NCI-H128 (cell line): ENCODE measurements around the gene FOXP1.
A peak's percentile ranks its signal among the peaks of the same experiment; 100 is the strongest.

ENCODE experiments used
- DNase-seq: peaks from one replicate; lab custom pipeline; 2025; ENCODE audit not compliant: unreplicated experiment; lab: John Stamatoyannopoulos, UW

Gene FOXP1

GRCh38 chr3:71583566-71584393, at the start of gene FOXP1:
Gene FOXP1 (minus strand): TSS chr3:71583728. CDS start chr3:71198381, 385,347 bp downstream.
- peak; percentile 24 for DNase-seq

DNA sequence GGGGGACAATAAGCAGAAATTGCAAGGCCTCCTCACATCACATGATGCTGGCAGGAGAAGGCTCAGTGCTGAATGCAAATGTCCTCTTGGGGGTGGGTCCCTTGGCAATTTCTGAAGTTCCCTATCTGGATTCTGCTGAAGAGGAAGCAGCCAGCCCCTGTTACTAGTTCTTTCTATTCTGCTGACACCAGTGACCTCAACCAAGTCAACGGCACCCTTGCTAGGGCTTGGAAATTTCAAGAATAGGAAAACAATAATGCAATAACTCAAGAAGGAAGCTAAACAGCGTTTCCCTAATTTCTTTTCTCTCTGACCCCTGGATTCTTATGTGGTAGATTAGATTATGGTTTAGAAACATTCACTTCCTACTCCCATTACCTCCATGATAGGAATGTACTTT, 46.2 kb upstream of the FOXP1 start:
- no peak for DNase-seq

DNA sequence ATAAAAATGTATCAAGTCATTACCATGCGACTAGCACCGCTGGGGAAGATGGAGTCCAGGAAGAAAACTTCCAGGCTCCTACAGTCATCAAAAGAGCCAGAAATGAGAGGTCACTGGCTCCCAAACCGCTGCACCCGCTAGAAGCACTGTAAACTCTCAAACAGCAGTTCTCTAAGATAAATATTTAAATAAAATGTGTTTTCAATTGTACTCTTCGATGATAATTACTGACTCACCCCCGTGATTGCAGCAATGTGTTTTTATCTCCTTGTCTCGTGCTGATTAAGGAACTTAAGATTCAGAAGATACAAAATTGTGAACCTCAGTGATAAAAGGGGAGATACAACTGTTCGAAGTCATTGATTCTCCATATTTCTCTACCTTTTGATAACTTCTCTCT, 45.8 kb upstream of the FOXP1 start:
- DNase-seq = no peak

DNA sequence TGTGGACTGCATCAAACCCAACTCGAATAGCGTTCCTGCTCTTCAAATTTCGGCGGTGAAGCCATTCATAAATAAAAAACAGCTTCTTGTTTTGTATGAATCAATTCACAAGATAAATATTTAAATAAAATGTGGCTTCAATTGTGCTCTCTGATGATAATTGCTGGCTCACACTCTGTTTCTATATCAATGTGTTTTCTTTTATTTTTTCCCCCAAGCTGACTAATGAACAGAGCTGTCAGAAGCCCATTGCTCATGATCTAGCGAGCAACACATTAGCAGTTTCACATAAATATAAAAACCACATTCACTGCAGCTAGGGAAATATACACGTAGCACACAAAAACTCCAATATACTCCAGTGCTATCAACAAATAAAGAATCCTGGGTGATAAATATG, 45.0 kb upstream of the FOXP1 start:
- no peak for DNase-seq

- DNase-seq = no peak
These were observed 42.1 kb upstream of the FOXP1 start for GRCh38 chr3:71625676-71626075.

GRCh38 chr3:71621825-71622537, 38.5 kb upstream of the FOXP1 start:
- DNase-seq = no peak

- no peak for DNase-seq
These were observed 35.0 kb upstream of the FOXP1 start for GRCh38 chr3:71618538-71618937.

- DNase-seq = no peak
These were observed 33.1 kb upstream of the FOXP1 start for GRCh38 chr3:71616571-71617021.

DNA sequence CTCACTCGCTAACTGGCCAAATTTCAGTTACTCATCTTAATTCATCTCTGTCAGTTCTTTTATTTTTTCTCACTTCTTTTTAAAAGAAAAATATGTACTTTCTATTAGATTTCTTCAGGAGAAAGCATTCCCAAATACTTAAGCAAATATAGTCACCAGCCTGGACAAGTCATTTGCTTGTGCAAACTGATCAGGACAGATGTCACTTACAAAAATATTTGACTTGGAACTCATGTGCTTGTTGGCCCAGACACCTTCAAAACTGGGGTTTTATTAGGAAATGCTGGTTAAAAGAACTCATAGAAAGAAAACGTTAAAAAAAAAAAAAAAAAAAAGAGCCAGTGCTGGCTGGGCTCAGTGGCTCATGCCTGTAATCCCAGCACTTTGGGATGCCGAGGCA, 31.3 kb upstream of the FOXP1 start:
- no peak for DNase-seq

GRCh38 chr3:71614426-71614825, 30.9 kb upstream of the FOXP1 start:
- no peak for DNase-seq

DNA sequence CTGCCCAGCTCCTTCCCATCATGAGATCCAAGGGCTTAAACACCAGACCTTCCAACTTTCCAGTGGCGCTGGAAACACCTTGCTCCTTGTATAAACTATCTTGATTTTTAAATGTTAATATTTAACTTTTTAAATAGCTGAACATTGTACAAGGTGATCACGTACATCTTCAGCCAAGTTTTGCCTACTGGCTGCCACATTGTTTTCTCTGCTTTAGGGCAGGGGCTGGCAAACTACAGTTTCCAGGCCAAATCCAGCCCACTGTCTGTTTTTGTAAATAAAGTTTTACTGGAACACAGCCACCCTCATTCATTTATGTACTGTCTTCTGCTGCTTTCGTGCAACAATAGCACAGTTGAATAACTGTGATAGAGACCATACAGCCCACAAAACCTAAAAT, 27.6 kb upstream of the FOXP1 start:
- DNase-seq = no peak

DNA sequence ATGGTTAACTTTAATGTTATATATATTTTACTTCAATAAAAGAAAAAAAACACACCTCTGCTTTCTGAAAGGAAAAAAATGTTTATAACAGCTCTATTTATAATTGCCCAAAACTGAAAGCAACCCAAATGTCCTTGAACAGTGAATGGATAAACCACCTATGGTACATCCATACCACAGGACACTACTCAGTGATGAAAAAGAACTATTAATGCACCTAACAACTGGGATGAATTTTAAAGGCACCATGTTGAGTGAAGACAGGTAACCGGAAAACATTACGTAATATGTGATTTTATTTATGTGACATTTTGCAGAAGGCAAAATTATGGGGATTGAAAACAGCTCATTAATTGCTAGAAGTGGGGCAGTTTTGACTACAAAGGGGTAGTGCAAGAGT, 23.8 kb upstream of the FOXP1 start:
- no peak for DNase-seq

DNA sequence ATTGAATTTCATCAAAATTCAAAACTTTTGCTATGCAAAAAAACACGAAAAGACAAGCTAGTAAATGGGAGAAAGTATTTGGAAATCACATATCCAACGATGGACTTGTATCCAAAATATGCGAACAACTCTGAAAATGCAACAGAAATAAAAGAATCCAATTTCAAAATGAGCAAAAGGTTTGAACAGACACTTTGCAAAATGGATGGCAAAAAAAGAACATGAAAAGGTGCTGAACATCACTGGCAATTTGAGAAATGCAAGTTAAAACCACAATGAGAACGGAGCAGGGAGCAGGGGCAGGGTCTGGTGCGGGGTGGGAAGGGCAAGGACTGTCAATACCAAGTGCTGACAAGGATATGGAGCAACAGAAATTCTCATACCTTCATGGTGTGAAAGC, 23.1 kb upstream of the FOXP1 start:
- no peak for DNase-seq

DNA sequence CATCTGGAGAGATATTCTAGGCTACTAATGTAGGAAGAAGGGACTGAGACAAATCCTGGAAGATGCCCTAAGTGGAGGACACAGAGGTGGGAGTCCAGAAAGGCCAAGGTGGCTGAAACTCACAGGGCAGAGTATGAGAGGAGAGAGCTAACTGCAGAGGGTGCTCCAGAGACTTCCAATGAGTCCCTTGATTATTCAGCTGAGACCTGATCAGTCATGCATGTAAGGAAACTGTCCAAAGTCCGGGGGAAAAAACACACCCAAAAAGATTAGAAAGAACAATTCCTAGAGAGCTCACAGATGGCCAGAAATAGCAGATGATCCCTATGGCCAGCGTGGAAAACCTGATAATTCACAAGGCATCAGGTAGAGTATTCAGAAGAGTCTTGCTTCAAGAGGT, 18.7 kb upstream of the FOXP1 start:
- no peak for DNase-seq

- DNase-seq = no peak
These were observed 18.3 kb upstream of the FOXP1 start for GRCh38 chr3:71601811-71602210.

DNA sequence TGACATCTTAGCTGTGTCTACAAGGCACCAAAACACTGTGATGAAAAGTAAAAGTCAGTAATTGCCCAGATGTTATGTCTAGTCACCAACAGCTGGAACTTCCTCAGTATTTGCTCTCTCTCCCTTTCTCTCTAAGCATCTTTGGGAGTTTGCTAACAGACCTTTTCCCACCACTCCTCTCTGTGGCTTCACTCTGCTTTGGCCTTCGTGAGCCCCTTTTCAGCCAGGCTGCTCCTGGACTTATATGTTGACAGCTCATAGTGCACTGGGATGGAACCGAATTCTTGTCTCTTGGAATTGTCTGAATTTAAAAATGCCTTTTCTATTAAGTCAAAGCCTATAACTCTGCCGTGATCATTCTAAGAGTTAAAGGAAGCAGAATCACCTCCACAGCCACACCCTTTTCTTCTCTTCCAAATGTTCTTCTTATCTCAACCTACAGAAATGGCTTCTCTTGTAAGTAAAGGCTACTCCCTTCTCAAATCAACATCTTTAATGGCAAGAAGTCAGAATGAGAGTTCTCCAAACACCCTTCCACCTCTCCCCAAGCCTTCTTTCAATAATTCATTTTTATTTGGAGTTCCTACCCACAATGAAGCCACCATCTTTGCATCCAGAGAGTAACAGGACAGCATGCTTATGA, 17.2 kb upstream of the FOXP1 start:
- no peak for DNase-seq

- DNase-seq = no peak
These were observed 15.9 kb upstream of the FOXP1 start for GRCh38 chr3:71599416-71599815.

- no peak for DNase-seq
These were observed 14.8 kb upstream of the FOXP1 start for GRCh38 chr3:71598292-71598691.

GRCh38 chr3:71597286-71597685, 13.8 kb upstream of the FOXP1 start:
- DNase-seq = no peak

GRCh38 chr3:71593106-71593505, 9.6 kb upstream of the FOXP1 start:
- no peak for DNase-seq

GRCh38 chr3:71591101-71591500, 7.6 kb upstream of the FOXP1 start:
- DNase-seq = no peak

- no peak for DNase-seq
These were observed 5.6 kb upstream of the FOXP1 start for GRCh38 chr3:71589132-71589531.
